Peyer's patch (tissue), 4 donors: ENCODE data around the gene USH1G. TPM values are rescaled to one million over a fixed set of nuclear protein-coding genes. Genes with fewer than 3 reads are reported as not detected.

Experiments
- DNase-seq, 3 donors: peaks; one replicate each; pipeline ENCODE4 v3.0.0-alpha.2; 2017 to 2019
- H3K27ac ChIP-seq, 4 donors: fragments of 200-600 bp; sonication (generic); one replicate each; pipeline ENCODE4 v1.5.1; 2016 to 2019
- H3K27me3 ChIP-seq, 2 donors: fragments of 200-600 bp; sonication (generic); one replicate each; pipeline ENCODE4 v1.5.1; 2019
- H3K36me3 ChIP-seq, 3 donors: fragments of 200-600 bp; sonication (generic); one replicate each; pipeline ENCODE4 v1.5.1; 2016 to 2019
- H3K4me1 ChIP-seq, 4 donors: fragments of 200-600 bp; sonication (generic); one replicate each; pipeline ENCODE4 v1.5.1; 2016 to 2019
- H3K4me3 ChIP-seq, 4 donors: fragments of 200-600 bp; sonication (generic); 1 replicate in 3 of 4; 2 replicates in 1 of 4; pipeline ENCODE4 v1.5.1; 2016 to 2019; ENCODE audit warnings: mild to moderate bottlenecking in 1 of 4
- H3K9me3 ChIP-seq, 4 donors: fragments of 200-600 bp; sonication (generic); one replicate each; pipeline ENCODE4 v1.5.1; 2016 to 2019; ENCODE audit warnings: mild to moderate bottlenecking in 1 of 4
- POLR2A ChIP-seq, 2 donors: fragments of 450-650 bp; IDR thresholded peaks; one replicate each; pipeline ENCODE4 v1.5.1; 2017; ENCODE audit warnings: antibody characterized with exemption in 2 of 2, mild to moderate bottlenecking in 2 of 2, moderate library complexity in 2 of 2
- total RNA-seq, 4 donors: library from RNA; depleted of rRNA; stranded (reverse); fragments of >200 nt; gene quantifications; one replicate each; pipeline ENCODE4 v1.1.0, GENCODE V29; 2016
- TF ChIP-seq, protein P1 (sequence below), 6 experiments: fragments of 450-650 bp in 4 of 6; fragments of 200-600 bp in 2 of 6; sonication (generic) in 1 of 6; IDR thresholded peaks; one replicate each; pipeline ENCODE4 v1.5.1; 2017 to 2019; ENCODE audit warnings: antibody characterized with exemption in 6 of 6, mild to moderate bottlenecking in 3 of 6, moderate library complexity in 1 of 6

USH1G gene
- total RNA-seq, 4 donors from 2014 or later, result 1.6 to 3.7 (median 2.3) TPM; not detected in 1

DNA sequence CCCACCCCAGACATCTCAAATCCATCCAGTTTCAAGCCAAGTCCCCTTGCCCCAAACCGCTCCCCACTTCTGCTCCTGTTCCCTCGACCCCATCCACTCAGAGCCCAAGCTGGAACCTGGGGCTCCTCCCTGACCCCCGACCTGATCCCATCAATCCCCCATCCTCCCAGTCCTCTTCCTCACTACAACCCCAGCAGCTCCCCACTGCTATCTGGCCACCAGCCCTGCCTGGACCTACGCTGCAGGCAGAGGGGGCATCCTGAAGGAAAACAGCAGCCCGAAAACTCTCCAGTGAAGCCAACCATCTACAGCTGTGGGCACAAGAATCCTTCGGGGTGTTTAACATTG, 54.2 kb downstream of the USH1G start:
- no peak overlapping the region for H3K4me3 ChIP-seq

DNA sequence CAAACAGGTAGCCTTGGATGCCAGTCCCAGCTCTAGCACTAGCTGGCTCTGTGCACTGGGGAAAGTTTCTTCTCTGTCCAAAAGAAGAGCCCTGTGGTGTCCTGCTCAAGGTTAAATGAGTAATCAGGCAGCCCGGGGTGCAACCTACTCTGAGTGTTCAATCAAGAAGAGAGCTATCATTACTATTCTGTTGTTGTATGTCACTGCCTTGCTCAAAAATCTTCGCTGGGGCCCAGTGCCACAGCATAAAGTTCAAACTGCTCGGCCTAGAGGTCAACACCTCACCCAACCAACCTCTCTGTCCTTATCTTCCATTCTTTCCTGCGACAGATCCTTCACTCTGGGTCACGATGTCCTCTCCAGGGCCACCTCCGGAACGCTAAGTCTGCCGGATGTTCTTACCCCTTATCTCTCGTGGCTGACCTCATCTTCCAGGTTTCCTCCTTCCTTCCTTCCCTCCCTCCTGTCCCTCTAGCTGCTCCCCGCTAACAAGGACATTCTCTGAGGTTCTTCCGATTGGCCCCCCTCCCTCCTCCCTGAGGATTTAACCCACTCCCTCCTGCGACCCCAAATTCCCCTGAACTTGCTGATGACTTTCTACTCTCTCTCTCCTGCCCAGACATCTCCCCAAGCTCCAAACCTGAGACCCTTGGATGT, 54.7 kb downstream of the USH1G start:
- no peak for DNase-seq
- TF ChIP-seq POLR2A (IDR thresholded peaks at IDR 0.05), result no peak
- TF ChIP-seq, protein P1, sequence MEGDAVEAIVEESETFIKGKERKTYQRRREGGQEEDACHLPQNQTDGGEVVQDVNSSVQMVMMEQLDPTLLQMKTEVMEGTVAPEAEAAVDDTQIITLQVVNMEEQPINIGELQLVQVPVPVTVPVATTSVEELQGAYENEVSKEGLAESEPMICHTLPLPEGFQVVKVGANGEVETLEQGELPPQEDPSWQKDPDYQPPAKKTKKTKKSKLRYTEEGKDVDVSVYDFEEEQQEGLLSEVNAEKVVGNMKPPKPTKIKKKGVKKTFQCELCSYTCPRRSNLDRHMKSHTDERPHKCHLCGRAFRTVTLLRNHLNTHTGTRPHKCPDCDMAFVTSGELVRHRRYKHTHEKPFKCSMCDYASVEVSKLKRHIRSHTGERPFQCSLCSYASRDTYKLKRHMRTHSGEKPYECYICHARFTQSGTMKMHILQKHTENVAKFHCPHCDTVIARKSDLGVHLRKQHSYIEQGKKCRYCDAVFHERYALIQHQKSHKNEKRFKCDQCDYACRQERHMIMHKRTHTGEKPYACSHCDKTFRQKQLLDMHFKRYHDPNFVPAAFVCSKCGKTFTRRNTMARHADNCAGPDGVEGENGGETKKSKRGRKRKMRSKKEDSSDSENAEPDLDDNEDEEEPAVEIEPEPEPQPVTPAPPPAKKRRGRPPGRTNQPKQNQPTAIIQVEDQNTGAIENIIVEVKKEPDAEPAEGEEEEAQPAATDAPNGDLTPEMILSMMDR (IDR thresholded peaks at IDR 0.05), result no peak

More for the DNA sequence above, 54.2 kb downstream of the USH1G start:
- DNase-seq, result no peak
- TF ChIP-seq, protein P1 (IDR thresholded peaks at IDR 0.05), result no peak
- no peak for TF ChIP-seq POLR2A (IDR thresholded peaks at IDR 0.05)
- H3K9me3 ChIP-seq, result no peaks in the 10 kb centered on the region
- peaks cover 3 to 14% (median 6%) of the 10 kb centered on the region in 4 donors for H3K4me1 ChIP-seq
- H3K27me3 ChIP-seq, result no peaks in the 10 kb centered on the region
- no peaks in the 10 kb centered on the region for H3K36me3 ChIP-seq
- no peak overlapping the region for H3K27ac ChIP-seq

DNA sequence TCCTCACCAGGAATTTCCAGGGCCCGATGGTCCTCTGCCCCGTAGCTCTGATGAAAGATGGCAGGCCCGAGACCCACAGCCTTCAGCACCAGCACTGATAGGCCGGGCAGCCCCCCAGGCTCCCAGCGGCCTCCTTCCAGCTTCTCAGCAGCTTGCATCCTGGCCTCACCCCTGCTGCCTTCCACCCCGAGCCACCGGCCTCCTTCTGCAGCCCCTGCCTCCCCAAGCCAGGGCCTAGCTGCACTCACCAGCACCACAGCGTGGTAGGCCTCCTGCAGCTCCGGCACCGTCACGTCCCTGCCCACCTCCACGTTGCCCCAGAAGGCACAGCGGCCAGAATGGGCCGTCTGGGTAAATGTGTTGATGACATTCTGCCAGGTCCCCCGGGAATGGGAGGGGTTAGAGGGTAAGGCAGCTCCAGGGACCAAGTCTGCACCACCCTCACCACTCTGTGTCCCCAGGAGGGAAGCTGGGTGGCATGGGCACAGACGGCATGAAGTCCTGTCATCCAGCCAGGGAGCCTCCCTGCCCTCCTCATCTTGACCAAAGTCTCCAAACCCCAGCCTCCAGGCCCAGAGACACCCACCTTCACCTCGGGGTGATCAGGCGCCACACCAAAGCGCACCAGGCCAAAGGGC, 56.7 kb downstream of the USH1G start:
- DNase-seq, result no peak
- no peak overlapping the region for H3K4me3 ChIP-seq
- no peak overlapping the region for H3K27ac ChIP-seq
- TF ChIP-seq POLR2A (IDR thresholded peaks at IDR 0.05), result no peak
- H3K27me3 ChIP-seq, result peaks cover 0 to 7% of the 10 kb centered on the region in 2 donors
- no peaks in the 10 kb centered on the region for H3K9me3 ChIP-seq
- peaks cover 8 to 13% (median 9%) of the 10 kb centered on the region in 4 donors for H3K4me1 ChIP-seq
- no peaks in the 10 kb centered on the region for H3K36me3 ChIP-seq

More for the DNA sequence above, 54.7 kb downstream of the USH1G start:
- Histone ChIP-seq H3K4me3 (no peak overlapping the region), H3K4me1 (peaks cover 3 to 10% (median 6%) of the 10 kb centered on the region in 4 donors), H3K27me3 (no peaks in the 10 kb centered on the region), H3K27ac (no peak overlapping the region), H3K36me3 (no peaks in the 10 kb centered on the region), H3K9me3 (no peaks in the 10 kb centered on the region)

Other genes with a start within 250 kb of the USH1G start
- 1 to 10 TPM in 2 of 4 donors, not detected in 2; 1.1 to 1.7 TPM for gene CD300LF, start 210.3 kb downstream of the USH1G start, total RNA-seq
- 10 to 100 TPM in 1 of 4 donors, 1 to 10 TPM in 3; 1.1 to 35.5 (median 4.4) TPM for gene RAB37, start 186.0 kb downstream of the USH1G start, total RNA-seq
- 100 to 1,000 TPM; 121 to 600 (median 488) TPM for gene NHERF1, start 174.6 kb downstream of the USH1G start, total RNA-seq
- 10 to 100 TPM; 23.1 to 85.0 (median 37.4) TPM for gene NAT9, start 146.9 kb downstream of the USH1G start, total RNA-seq
- gene GRIN2C, start 63.4 kb downstream of the USH1G start, total RNA-seq, result 1 to 10 TPM in 1 of 4 donors, under 1 TPM in 1, not detected in 2; 0.13 to 2.7 TPM
- gene FDXR, start 50.3 kb downstream of the USH1G start, total RNA-seq, result 10 to 100 TPM in 3 of 4 donors, 1 to 10 TPM in 1; 1.7 to 16.1 (median 13.1) TPM
- 100 to 1,000 TPM in 1 of 4 donors, 10 to 100 TPM in 2, not detected in 1; 79.9 to 161 (median 82.1) TPM for gene FADS6, start 29.6 kb downstream of the USH1G start, total RNA-seq
- 10 to 100 TPM in 1 of 4 donors, 1 to 10 TPM in 2, not detected in 1; 4.6 to 11.9 (median 8.8) TPM for gene OTOP2, start 1.0 kb upstream of the USH1G start, total RNA-seq
- 1 to 10 TPM in 3 of 4 donors, not detected in 1; 5.2 to 9.3 (median 8.5) TPM for gene OTOP3, start 12.6 kb upstream of the USH1G start, total RNA-seq
- 100 to 1,000 TPM in 3 of 4 donors, 10 to 100 TPM in 1; 80.0 to 148 (median 124) TPM for gene HID1, start 49.5 kb upstream of the USH1G start, total RNA-seq
- 10 to 100 TPM in 3 of 4 donors, 1 to 10 TPM in 1; 7.4 to 80.7 (median 53.9) TPM for gene CDR2L, start 64.4 kb upstream of the USH1G start, total RNA-seq
- 10 to 100 TPM; 17.3 to 42.7 (median 32.2) TPM for gene MRPL58, start 89.4 kb upstream of the USH1G start, total RNA-seq
- 100 to 1,000 TPM; 202 to 302 (median 247) TPM for gene ATP5PD, start 123.7 kb upstream of the USH1G start, total RNA-seq
- 10 to 100 TPM; 14.9 to 23.5 (median 20.4) TPM for gene KCTD2, start 124.0 kb upstream of the USH1G start, total RNA-seq
- gene SLC16A5, start 164.7 kb upstream of the USH1G start, total RNA-seq, result 100 to 1,000 TPM in 3 of 4 donors, 10 to 100 TPM in 1; 47.9 to 211 (median 147) TPM
- gene ARMC7, start 186.7 kb upstream of the USH1G start, total RNA-seq, result 10 to 100 TPM in 3 of 4 donors, 1 to 10 TPM in 1; 4.1 to 27.0 (median 24.1) TPM
- 100 to 1,000 TPM; 151 to 176 (median 156) TPM for gene NT5C, start 208.5 kb upstream of the USH1G start, total RNA-seq
- 100 to 1,000 TPM; 132 to 261 (median 202) TPM for gene JPT1, start 231.3 kb upstream of the USH1G start, total RNA-seq